SH-SY5Y (cell line): ENCODE results near the gene IP6K3.

Experiments
- GATA2 ChIP-seq: IDR thresholded peaks from 2 replicates; pipeline ENCODE4 v1.6.1; 2011; ENCODE audit warnings: mild to moderate bottlenecking, low read depth, low read length
- GATA3 ChIP-seq: IDR thresholded peaks from 2 replicates; pipeline ENCODE4 v1.6.1; 2011; ENCODE audit warnings: low read depth, mild to moderate bottlenecking, low read length, moderate library complexity

- TF ChIP-seq GATA2, result no peak
- TF ChIP-seq GATA3, result no peak
These were observed 61.1 kb downstream of the IP6K3 start for GRCh38 chr6:33685411-33686224.
